Panc1 (cell line): ENCODE data around the gene COMTD1.

Source experiments
- CTCF ChIP-seq: fragments of 450-650 bp; IDR thresholded peaks from 2 replicates; pipeline ENCODE4 v1.5.1; 2017; ENCODE audit warnings: mild to moderate bottlenecking
- POLR2AphosphoS5 ChIP-seq: IDR thresholded peaks from 2 replicates; pipeline ENCODE4 v1.6.1; 2012; ENCODE audit warnings: mild to moderate bottlenecking, low read depth, low read length, moderate library complexity
- TCF7L2 ChIP-seq: IDR thresholded peaks from 2 replicates; pipeline ENCODE4 v1.6.1; 2011; ENCODE audit warnings: mild to moderate bottlenecking, low read depth, low read length, inconsistent platforms

- TF ChIP-seq CTCF: no peak
- no peak for TF ChIP-seq POLR2AphosphoS5
- TF ChIP-seq TCF7L2: no peak
Measured at GRCh38 chr10:75209921-75210281, 25.9 kb downstream of the COMTD1 start.
